ENCODE data around the gene SCAMP5. TPM values are rescaled to one million over a fixed set of nuclear protein-coding genes. Genes with fewer than 3 reads are reported as not detected.

SCAMP5 gene
- total RNA-seq, 1 experiment from 2014 or later: 7.0 TPM

DNA sequence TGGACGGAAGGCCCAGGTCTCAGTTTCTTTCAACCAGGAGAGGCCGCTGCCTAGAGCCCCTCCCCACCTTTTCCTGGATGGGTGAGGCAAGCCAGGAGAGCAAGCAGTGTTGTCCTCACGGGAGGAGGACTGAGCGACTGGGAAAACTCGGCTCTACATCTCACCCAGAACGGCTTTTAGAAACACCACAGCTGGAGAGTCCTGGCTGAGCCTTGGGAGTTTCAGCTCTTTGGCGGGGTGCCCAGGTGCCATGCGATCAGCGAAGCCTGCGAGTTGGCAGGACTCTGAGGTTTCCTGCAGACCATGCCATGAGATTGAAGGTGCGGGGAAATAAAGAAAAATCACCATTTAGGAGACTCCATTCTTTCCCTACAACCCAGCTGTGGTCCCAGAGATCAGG lies 54.0 kb downstream of the SCAMP5 start:
- TF ChIP-seq EZH2phosphoT487 (IDR thresholded peaks at IDR 0.05; ENCODE audit: borderline replicate concordance, low read length): no peak
- TF ChIP-seq, protein P1, sequence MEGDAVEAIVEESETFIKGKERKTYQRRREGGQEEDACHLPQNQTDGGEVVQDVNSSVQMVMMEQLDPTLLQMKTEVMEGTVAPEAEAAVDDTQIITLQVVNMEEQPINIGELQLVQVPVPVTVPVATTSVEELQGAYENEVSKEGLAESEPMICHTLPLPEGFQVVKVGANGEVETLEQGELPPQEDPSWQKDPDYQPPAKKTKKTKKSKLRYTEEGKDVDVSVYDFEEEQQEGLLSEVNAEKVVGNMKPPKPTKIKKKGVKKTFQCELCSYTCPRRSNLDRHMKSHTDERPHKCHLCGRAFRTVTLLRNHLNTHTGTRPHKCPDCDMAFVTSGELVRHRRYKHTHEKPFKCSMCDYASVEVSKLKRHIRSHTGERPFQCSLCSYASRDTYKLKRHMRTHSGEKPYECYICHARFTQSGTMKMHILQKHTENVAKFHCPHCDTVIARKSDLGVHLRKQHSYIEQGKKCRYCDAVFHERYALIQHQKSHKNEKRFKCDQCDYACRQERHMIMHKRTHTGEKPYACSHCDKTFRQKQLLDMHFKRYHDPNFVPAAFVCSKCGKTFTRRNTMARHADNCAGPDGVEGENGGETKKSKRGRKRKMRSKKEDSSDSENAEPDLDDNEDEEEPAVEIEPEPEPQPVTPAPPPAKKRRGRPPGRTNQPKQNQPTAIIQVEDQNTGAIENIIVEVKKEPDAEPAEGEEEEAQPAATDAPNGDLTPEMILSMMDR (conservative IDR thresholded peaks at IDR 0.05; ENCODE audit: low read depth, low read length): no peak
- Histone ChIP-seq H3K27me3 (ENCODE audit: low read length) (no peaks in the 10 kb centered on the region), H3K9me2 (replicated peaks; ENCODE audit: low read length) (no peaks in the 10 kb centered on the region), H3F3A (ENCODE audit: low read length, unreplicated experiment) (no peaks in the 10 kb centered on the region), H3K4me1 (ENCODE audit: insufficient read depth, low read length) (peaks cover 12% of the 10 kb centered on the region), H3K4me3 (ENCODE audit: low read length) (no peak overlapping the region), H3K36me3 (ENCODE audit: low read depth, low read length) (no peaks in the 10 kb centered on the region), H3K79me2 (ENCODE audit: low read length) (no peaks in the 10 kb centered on the region), H2AFZ (ENCODE audit: low read length) (no peak overlapping the region), H3K4me2 (ENCODE audit: low read length) (no peak overlapping the region), H4K20me1 (ENCODE audit: low read length) (no peaks in the 10 kb centered on the region), H3K27ac (ENCODE audit: low read length) (no peak overlapping the region), H3K9me3 (ENCODE audit: low read length) (no peaks in the 10 kb centered on the region), H3K9ac (ENCODE audit: low read length) (no peak overlapping the region)
- intact Hi-C loops (cut with micrococcal nuclease): no loop called here
- no TSS peak for BruUV-seq (replicated peaks)
- POLR2A ChIA-PET (ENCODE audit: unreplicated experiment): no interaction called here
- no peak for DNase-seq
- CTCF ChIA-PET: no interaction called here
- no peak for ATAC-seq

- H3K27ac ChIP-seq (ENCODE audit: low read length): no peak overlapping the region
- H3K4me2 ChIP-seq (ENCODE audit: low read length): no peak overlapping the region
- no peaks in the 10 kb centered on the region for H3F3A ChIP-seq (ENCODE audit: low read length, unreplicated experiment)
- H2AFZ ChIP-seq (ENCODE audit: low read length): no peak overlapping the region
- no peak overlapping the region for H3K9ac ChIP-seq (ENCODE audit: low read length)
- no peak overlapping the region for H3K4me3 ChIP-seq (ENCODE audit: low read length)
- H3K79me2 ChIP-seq (ENCODE audit: low read length): no peaks in the 10 kb centered on the region
- H3K27me3 ChIP-seq (ENCODE audit: low read length): no peaks in the 10 kb centered on the region
- intact Hi-C loops (cut with micrococcal nuclease): no loop called here
- no peak for ATAC-seq
- TF ChIP-seq, protein P1 (conservative IDR thresholded peaks at IDR 0.05; ENCODE audit: low read depth, low read length): no peak
- TF ChIP-seq EZH2 (IDR thresholded peaks at IDR 0.05; ENCODE audit: low read length, unreplicated experiment) (no peak), EZH2phosphoT487 (IDR thresholded peaks at IDR 0.05; ENCODE audit: borderline replicate concordance, low read length) (no peak)
- no TSS peak for BruUV-seq (replicated peaks)
- H3K36me3 ChIP-seq (ENCODE audit: low read depth, low read length): no peaks in the 10 kb centered on the region
- ChIA-PET POLR2A (ENCODE audit: unreplicated experiment) (no interaction called here), CTCF (no interaction called here)
- no peaks in the 10 kb centered on the region for H3K9me2 ChIP-seq (replicated peaks; ENCODE audit: low read length)
- DNase-seq: no peak
- H3K9me3 ChIP-seq (ENCODE audit: low read length): no peaks in the 10 kb centered on the region
- peaks cover 12% of the 10 kb centered on the region for H3K4me1 ChIP-seq (ENCODE audit: insufficient read depth, low read length)
- no peaks in the 10 kb centered on the region for H4K20me1 ChIP-seq (ENCODE audit: low read length)
Observed at GRCh38 chr15:75050283-75050682, 54.9 kb downstream of the SCAMP5 start.

DNA sequence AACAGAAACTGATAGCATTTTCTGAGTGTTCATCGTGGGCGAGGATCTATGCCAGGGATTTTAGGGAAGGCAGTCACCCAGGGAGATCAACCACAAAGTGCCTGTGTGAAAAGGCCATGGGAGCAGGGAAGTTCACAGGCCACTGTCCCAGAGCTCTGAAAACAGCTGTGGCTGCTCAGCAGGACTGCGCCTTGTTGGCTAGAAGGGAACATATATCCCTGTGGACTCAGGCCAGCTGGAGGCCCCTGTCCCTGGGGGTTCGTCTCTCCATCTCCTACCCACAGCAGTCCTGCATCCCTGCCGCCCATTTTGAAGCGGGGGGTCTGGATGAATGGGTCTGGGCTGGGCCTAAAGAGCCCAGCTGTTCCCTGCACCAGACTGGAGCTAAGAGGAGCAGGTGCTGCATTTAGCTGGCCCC lies 55.8 kb downstream of the SCAMP5 start:
- ATAC-seq: no peak
- no peaks in the 10 kb centered on the region for H3K9me2 ChIP-seq (replicated peaks; ENCODE audit: low read length)
- H4K20me1 ChIP-seq (ENCODE audit: low read length): no peaks in the 10 kb centered on the region
- H2AFZ ChIP-seq (ENCODE audit: low read length): no peak overlapping the region
- no peak overlapping the region for H3K27ac ChIP-seq (ENCODE audit: low read length)
- CTCF ChIA-PET: no interaction called here
- BruUV-seq (replicated peaks): no TSS peak
- H3K9ac ChIP-seq (ENCODE audit: low read length): no peak overlapping the region
- POLR2A ChIA-PET (ENCODE audit: unreplicated experiment): no interaction called here
- no peak for DNase-seq
- no peak for TF ChIP-seq EZH2 (IDR thresholded peaks at IDR 0.05; ENCODE audit: low read length, unreplicated experiment)
- TF ChIP-seq, protein P1 (conservative IDR thresholded peaks at IDR 0.05; ENCODE audit: low read depth, low read length): no peak
- no peak for TF ChIP-seq EZH2phosphoT487 (IDR thresholded peaks at IDR 0.05; ENCODE audit: borderline replicate concordance, low read length)
- no peak overlapping the region for H3K4me3 ChIP-seq (ENCODE audit: low read length)
- H3K79me2 ChIP-seq (ENCODE audit: low read length): no peaks in the 10 kb centered on the region
- no peaks in the 10 kb centered on the region for H3K9me3 ChIP-seq (ENCODE audit: low read length)
- H3K4me2 ChIP-seq (ENCODE audit: low read length): no peak overlapping the region
- H3F3A ChIP-seq (ENCODE audit: low read length, unreplicated experiment): no peaks in the 10 kb centered on the region
- no peaks in the 10 kb centered on the region for H3K36me3 ChIP-seq (ENCODE audit: low read depth, low read length)
- H3K4me1 ChIP-seq (ENCODE audit: insufficient read depth, low read length): peaks cover 12% of the 10 kb centered on the region
- intact Hi-C loops (cut with micrococcal nuclease): no loop called here
- no peaks in the 10 kb centered on the region for H3K27me3 ChIP-seq (ENCODE audit: low read length)

Measured in PC-3 (cell line).